IPS DF 6.9 (cell line): ENCODE data around the gene RASL11A.
"Not testable (repeated sequence)": the region's sequence is repeated elsewhere in the genome, so short reads cannot be mapped to it uniquely, and the experiment has no call there.

Experiments
- DNase-seq: peaks from one replicate; pipeline ENCODE4 v3.0.0-alpha.2; 2013; ENCODE audit warnings: low read depth, low spot score
- H3K27ac ChIP-seq: one replicate; pipeline ENCODE4 v1.5.1; 2013; ENCODE audit warnings: low read length, control low read depth
- H3K27me3 ChIP-seq: 2 replicates; pipeline ENCODE4 v1.6.1; 2013; ENCODE audit warnings: mild to moderate bottlenecking, low read length; ENCODE audit not compliant: control insufficient read depth, insufficient read depth
- H3K36me3 ChIP-seq: 2 replicates; pipeline ENCODE4 v1.6.1; 2013; ENCODE audit warnings: low read length; ENCODE audit not compliant: control insufficient read depth, insufficient read depth
- H3K4me1 ChIP-seq: 2 replicates; pipeline ENCODE4 v1.6.1; 2013; ENCODE audit warnings: low read length; ENCODE audit not compliant: control insufficient read depth, insufficient read depth
- H3K4me3 ChIP-seq: 2 replicates; pipeline ENCODE4 v1.5.1; 2013; ENCODE audit warnings: mild to moderate bottlenecking, low read length
- H3K9me3 ChIP-seq: 2 replicates; pipeline ENCODE4 v1.6.1; 2013; ENCODE audit warnings: low read length, inconsistent platforms; ENCODE audit not compliant: control insufficient read depth, insufficient read depth
- WGBS: extraction: QIAGEN DNeasy Blood & Tissue Kit; methylation state at CpG from one replicate; pipeline ENCODE4 v1.1.7; 2013; ENCODE audit warnings: mixed read lengths, missing lambda C conversion rate; ENCODE audit not compliant: insufficient read length, insufficient coverage; 5-methylcytosine and 5-hydroxymethylcytosine counted together

The RASL11A gene, protein sequence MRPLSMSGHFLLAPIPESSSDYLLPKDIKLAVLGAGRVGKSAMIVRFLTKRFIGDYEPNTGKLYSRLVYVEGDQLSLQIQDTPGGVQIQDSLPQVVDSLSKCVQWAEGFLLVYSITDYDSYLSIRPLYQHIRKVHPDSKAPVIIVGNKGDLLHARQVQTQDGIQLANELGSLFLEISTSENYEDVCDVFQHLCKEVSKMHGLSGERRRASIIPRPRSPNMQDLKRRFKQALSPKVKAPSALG

DNA sequence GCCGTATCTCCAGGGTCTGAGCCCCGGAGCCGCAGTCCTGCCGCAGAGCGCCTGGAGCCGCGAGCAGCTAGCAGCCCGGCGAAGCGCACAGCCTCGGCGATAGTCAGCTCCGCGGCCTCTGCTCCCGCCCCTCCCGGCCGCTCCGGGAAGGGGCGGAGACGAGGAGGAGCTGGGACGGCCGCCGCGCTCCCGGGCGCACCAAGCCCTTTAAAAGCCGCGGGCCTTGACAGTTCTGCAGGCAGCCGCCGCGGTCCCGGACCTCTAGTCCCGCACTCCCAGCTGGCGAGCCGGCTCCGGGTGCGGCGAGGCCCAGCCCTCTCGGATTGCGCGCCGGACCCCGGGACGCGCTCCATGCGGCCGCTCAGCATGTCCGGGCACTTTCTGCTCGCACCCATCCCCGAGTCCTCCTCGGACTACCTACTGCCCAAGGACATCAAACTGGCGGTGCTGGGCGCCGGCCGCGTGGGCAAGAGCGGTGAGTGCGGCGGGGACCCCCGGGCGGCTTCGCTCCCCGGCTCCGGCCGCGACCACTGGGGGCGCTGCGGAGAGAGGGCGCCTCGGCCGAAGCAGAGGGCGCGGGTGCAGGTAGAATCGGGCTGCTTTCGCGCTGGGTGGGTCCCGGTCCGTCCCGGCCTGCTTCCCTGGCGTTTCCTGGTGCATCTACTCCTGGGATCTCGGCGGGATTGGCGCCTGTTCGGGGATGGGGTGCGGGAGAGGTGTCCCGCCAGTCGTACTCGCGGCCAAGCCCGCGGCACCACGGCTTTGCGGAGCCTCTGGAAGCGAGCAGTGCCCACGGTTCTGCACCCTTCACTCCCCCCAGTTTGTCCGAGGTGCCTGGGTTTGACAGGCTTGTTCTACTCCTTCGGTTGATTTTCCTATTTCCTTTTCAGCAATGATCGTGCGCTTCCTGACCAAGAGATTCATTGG lies at the start of gene RASL11A:
TSS of gene RASL11A (plus strand) at position 237 of the 927 bp plus-strand sequence. CDS start at position 352, 115 bp downstream.
- H3K27me3 ChIP-seq: peaks cover 4% of the 10 kb centered on the region; the same call in 1 of the 2 replicates
- peak within 1 kb of the TSS; percentile 65; the same call in 1 of the 2 replicates for H3K4me3 ChIP-seq
- DNase-seq: no peak
- H3K9me3 ChIP-seq: no peaks in the 10 kb centered on the region
- H3K4me1 ChIP-seq: peaks cover 2% of the 10 kb centered on the region; the same call in 1 of the 2 replicates
- H3K27ac ChIP-seq: no peak within 1 kb of the TSS
- WGBS: no CpG with 5 or more reads among the region's 99 CpGs
- H3K36me3 ChIP-seq: no peaks in the 10 kb centered on the region

- not testable (repeated sequence) for DNase-seq, H3K4me1 ChIP-seq, H3K9me3 ChIP-seq, H3K36me3 ChIP-seq, H3K4me3 ChIP-seq, H3K27me3 ChIP-seq, H3K27ac ChIP-seq
- no CpG with 5 or more reads among the region's 2 CpGs for WGBS
These were observed 48.5 kb upstream of the RASL11A start for GRCh38 chr13:27222100-27222499.

DNA sequence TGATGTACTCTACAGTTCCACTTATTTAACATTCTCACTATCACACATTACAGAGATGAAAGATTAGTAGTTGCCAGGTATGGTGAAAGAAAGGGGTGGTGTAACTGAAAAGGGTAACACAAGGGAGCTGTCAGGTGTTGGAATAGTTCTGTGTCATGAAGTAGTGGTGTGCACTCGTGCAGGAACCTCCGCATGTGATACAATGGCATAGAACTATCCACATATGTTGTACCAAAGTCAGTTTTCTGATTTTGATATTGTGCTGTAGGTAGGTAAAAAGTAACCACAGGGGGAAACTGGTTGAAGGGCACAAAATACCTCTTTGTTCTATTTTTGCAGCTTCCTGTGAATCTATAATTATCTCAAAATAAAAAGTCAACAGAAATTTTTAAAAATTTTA lies 43.6 kb upstream of the RASL11A start:
- no peaks in the 10 kb centered on the region for H3K27me3 ChIP-seq
- no peak for DNase-seq
- no peak overlapping the region for H3K27ac ChIP-seq
- no peaks in the 10 kb centered on the region for H3K4me1 ChIP-seq
- H3K36me3 ChIP-seq: no peaks in the 10 kb centered on the region
- WGBS: no CpG with 5 or more reads among the region's 2 CpGs
- no peaks in the 10 kb centered on the region for H3K9me3 ChIP-seq
- no peak overlapping the region for H3K4me3 ChIP-seq

DNA sequence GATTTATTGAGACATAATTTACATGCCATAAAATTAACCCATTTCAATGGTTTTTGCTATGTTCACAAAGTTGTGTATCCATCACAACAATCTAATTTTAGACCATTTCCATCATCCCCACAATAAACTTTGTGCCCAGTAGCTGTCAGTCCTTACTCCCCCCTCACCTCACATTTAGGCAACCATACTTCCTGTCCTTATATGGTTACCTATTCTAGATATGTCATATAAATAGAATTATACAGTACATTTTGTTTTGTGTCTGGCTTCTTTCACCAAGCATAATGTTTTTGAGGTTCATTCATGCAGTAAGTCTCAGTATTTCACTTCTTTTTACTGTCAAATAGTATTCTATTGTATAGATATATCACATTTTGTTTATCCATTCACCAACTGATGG lies 42.5 kb upstream of the RASL11A start:
- H3K9me3 ChIP-seq: no peaks in the 10 kb centered on the region
- H3K4me3 ChIP-seq: no peak overlapping the region
- no peaks in the 10 kb centered on the region for H3K27me3 ChIP-seq
- H3K27ac ChIP-seq: no peak overlapping the region
- no peaks in the 10 kb centered on the region for H3K36me3 ChIP-seq
- DNase-seq: no peak
- no peaks in the 10 kb centered on the region for H3K4me1 ChIP-seq

- Histone ChIP-seq H3K36me3 (no peaks in the 10 kb centered on the region), H3K27me3 (no peaks in the 10 kb centered on the region), H3K9me3 (no peaks in the 10 kb centered on the region), H3K4me1 (no peaks in the 10 kb centered on the region), H3K27ac (no peak overlapping the region), H3K4me3 (no peak overlapping the region)
- WGBS: no CpG with 5 or more reads among the region's 3 CpGs
- DNase-seq: no peak
These were observed 41.0 kb upstream of the RASL11A start for GRCh38 chr13:27229642-27230041.

DNA sequence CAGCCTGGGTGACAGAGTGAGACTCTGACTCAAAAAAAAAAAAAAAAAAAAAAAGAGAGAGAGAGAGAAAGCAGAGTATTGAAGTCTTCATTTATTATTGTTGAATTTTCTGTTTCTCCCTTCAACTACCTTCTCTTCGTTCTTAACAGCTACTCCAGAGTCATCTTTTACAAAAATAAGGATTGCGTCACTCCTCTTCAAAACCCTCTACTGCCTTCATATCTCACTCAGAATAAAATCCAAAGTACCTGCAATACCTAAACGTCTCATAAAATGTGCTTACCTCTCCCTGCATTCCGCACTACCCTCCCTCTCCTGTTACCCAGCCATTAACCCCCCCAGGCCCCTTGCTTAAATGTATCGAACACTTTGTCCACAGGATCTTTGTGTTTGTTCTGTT lies 36.7 kb upstream of the RASL11A start:
- no peak overlapping the region for H3K27ac ChIP-seq
- no peaks in the 10 kb centered on the region for H3K27me3 ChIP-seq
- no peaks in the 10 kb centered on the region for H3K9me3 ChIP-seq
- DNase-seq: no peak
- H3K4me1 ChIP-seq: no peaks in the 10 kb centered on the region
- H3K36me3 ChIP-seq: no peaks in the 10 kb centered on the region
- WGBS: no CpG with 5 or more reads among the region's 5 CpGs
- no peak overlapping the region for H3K4me3 ChIP-seq

- Histone ChIP-seq H3K9me3 (no peaks in the 10 kb centered on the region), H3K27me3 (no peaks in the 10 kb centered on the region), H3K4me3 (no peak overlapping the region), H3K4me1 (no peaks in the 10 kb centered on the region), H3K27ac (no peak overlapping the region), H3K36me3 (no peaks in the 10 kb centered on the region)
- WGBS: no CpG with 5 or more reads among the region's 2 CpGs
- DNase-seq: no peak
These were observed 34.2 kb upstream of the RASL11A start for GRCh38 chr13:27236478-27236877.

DNA sequence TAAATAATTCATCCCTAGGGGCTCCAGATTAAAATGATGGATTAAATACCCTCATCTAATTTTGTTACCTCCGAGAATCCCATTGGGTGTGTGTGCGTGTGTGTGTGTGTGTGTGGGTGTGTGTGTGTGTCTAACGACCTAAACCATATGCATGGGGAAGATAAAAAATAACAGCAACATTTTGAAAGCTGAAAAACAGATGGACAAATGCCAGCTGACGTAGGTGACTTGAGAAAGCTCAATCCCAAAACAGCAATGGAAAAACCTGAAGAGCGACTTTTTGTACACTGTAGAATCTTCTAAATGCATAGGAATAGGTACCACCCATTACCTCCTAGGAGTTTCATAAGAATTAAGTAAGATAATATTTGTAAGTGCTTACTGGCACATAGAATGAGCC lies 27.9 kb upstream of the RASL11A start:
- Histone ChIP-seq H3K27ac (no peak overlapping the region), H3K4me1 (peaks cover 2% of the 10 kb centered on the region; the same call in 1 of the 2 replicates), H3K9me3 (no peaks in the 10 kb centered on the region), H3K4me3 (no peak overlapping the region), H3K36me3 (no peaks in the 10 kb centered on the region), H3K27me3 (no peaks in the 10 kb centered on the region)
- no CpG with 5 or more reads among the region's 5 CpGs for WGBS
- DNase-seq: no peak

- Histone ChIP-seq H3K27ac (no peak overlapping the region), H3K36me3 (no peaks in the 10 kb centered on the region), H3K4me1 (peaks cover 2% of the 10 kb centered on the region; the same call in 1 of the 2 replicates), H3K9me3 (no peaks in the 10 kb centered on the region), H3K4me3 (no peak overlapping the region), H3K27me3 (no peaks in the 10 kb centered on the region)
- no CpG with 5 or more reads among the region's 7 CpGs for WGBS
- DNase-seq: peak; percentile 37
These were observed 25.0 kb upstream of the RASL11A start for GRCh38 chr13:27245610-27246009.

DNA sequence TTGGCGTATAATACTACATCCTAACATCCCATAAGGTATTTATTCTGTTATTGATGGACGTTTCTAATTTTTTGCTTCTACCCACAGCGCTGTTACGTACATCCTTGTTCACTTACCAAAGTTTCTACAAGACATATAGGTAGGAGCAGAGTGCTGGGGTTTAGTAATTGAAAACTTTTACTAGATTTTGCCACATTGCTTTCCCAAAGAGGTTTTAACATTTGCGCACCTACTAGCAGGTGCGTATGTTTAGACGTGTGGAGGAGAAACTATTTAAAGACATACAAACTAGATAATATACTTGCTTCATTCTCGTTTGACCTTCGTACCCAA lies 19.8 kb upstream of the RASL11A start:
- no CpG with 5 or more reads among the region's 9 CpGs for WGBS
- peaks cover 10% of the 10 kb centered on the region; the same call in 1 of the 2 replicates for H3K36me3 ChIP-seq
- H3K4me3 ChIP-seq: peak overlapping the region; percentile 68; the same call in 1 of the 2 replicates
- H3K9me3 ChIP-seq: no peaks in the 10 kb centered on the region
- H3K27ac ChIP-seq: no peak overlapping the region
- DNase-seq: no peak
- H3K4me1 ChIP-seq: no peaks in the 10 kb centered on the region
- H3K27me3 ChIP-seq: no peaks in the 10 kb centered on the region
